GM18508 (cell line): ENCODE data around the gene SEC11C.
"Not testable (repeated sequence)": the region's sequence is repeated elsewhere in the genome, so short reads cannot be mapped to it uniquely, and the experiment has no call there.

Experiments
- ATAC-seq: cut with Tn5 transposase; IDR thresholded peaks from one replicate; pipeline ENCODE4 v1.9.1; 2021; ENCODE audit warnings: moderate number of reproducible peaks; ENCODE audit not compliant: insufficient read depth, unreplicated experiment

Gene SEC11C

DNA sequence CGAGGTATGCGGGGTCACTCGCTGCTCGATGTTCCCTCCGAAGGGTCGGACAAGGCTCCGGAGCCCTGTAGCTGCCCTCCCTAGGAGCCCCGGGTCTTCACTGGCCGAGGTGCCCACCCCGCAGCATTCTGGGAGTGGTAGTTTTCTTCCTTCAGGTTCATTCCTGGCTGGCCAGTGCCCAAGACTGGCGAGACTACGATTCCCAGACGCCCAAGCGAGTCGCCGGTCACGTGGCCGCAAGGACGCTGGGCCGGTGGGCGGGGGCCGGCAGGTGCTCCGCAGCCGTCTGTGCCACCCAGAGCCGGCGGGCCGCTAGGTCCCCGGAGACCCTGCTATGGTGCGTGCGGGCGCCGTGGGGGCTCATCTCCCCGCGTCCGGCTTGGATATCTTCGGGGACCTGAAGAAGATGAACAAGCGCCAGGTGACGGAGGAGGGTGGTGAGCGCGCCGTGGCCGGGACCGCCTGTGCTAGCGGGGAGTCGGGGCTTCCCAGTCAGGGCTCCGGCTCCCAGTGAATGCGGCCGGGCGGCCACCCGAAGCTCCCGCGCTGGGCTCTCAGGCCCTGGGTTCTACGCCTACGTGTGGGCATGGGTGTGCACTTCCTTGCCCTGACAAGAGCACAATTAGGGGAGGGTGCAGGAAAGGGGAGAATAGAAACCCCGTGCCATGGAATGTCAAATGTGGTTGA lies at the start of gene SEC11C:
Gene SEC11C (plus strand): TSS at position 270 of the 687 bp plus-strand sequence. CDS start 65 bp downstream, at position 335.
- ATAC-seq = peak; percentile 82

DNA sequence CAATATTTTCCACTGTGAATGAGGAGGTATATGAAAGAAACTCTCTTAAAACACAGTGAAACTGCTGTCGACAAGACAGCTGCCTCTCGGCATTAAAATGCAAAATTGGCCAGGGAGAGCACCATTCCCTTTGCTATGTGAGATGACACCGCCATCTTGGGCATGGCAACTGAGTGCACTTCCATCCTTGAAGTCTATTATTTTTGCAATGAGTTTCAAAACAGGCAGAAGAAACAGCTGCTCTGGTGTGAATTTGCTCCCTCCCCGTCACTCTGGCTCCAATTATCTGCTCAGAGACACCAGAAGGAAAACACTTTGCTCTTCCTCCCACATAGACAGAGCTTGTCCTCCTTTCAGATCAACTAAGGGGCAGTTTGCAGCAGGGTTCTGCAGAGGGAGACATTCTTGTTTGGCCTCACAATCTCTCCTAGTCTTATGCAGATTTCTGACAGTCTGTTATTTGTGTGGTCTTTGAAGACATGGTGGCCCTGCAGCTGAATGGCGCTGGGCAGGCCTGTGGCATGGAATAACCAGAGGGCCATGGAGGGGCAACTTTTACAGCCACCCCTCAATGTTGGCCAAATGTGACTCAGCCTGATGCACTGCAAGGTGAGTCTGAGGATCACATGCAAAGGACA lies 48.6 kb upstream of the SEC11C start:
- ATAC-seq = no peak

DNA sequence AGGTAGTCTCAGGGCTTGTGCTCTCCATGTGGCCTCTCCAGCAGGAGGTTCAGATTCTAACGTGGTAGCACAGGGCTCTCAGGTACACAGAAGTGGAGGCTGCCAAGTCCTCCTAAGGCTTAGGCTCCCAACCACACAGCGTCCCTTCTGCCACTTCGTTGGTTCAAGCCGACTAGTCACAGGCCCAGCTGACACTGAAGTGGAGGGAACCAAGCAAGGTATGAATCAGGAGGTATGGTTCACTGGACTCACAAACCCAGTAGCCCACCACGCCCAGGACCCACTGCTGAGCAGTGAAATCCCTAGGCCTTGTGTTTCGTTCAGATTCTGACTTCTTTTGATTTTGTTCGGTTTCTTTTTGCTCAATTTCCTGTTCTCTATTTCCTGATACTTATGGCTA lies 46.0 kb upstream of the SEC11C start:
- no peak for ATAC-seq

DNA sequence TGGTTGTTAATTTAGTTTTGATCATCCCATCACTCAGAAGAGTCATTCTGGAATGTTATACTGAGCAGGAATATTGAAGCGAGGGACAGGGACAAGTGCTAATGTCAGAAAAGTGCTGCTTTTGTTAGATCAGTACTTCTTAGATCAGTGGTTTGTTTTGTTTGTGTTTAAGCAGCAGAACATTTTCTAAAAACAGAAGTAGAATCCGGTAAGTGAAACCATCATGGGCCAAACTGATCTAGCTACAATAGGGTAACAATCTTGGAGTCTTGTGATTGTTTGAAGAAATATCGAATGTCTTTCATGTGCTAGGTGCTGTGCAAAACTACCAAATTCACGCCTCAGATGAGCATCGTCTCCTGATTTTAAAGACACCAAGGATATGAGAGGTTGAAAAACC lies 45.1 kb upstream of the SEC11C start:
- ATAC-seq = no peak

DNA sequence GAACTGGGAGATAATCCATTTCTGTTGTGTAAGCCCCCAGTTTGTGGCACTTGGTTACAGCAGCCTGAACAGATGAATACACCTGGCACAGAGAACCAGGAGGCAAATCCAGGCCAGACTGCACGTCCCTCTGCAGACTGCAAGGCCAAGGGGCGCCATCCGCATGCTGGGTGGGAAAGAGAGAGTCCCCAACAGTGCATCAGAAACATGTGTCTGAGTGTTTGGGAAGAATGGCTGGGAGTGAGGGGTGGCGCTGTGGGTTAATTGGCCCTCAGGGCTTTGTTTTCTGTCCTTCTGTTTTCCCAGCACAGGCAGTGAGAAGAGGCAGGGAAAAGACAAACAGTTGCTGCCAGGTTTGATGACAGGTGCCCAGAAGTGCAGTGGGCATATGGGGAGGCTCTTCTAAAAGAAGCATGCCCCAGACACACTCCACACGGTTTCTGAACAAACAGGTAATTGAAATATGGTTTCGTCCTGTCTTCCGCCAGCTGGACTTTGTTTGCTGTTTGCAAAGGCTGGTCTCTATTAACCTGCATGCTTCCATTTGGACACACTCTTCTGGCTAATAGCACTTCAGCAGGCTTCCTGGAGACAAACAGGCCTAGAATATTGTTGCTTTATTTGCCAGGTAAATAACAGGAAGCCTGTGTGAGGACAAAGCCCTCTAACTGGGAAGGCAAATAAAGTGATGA lies 43.4 kb upstream of the SEC11C start:
- ATAC-seq = no peak

DNA sequence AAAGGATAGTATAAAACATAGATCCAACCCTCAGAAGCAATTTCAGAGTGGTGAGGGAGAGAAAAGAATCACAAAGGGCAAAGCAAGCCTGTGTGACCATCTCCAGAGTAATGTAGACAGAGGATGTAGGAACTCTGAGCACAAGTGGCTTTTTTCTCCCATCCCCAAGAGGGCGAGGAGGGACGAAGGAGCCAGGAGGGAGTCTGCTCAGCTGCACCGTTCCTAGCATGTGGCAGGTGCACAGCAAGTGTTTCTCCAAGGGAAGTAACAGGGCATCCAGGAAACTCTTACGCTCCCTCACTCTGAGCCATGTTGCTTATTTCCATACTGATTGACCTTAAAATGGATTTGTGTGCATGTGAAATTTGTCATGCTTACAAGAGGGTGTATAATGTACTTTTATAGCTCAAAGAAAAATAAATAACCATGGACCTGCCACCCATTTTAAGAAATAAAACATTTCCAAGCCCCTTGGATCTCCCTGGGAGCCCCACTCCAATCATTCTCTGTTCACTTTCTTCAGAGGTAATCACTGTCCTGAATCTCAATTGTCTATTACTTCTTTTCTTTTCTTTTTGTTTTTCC lies 37.8 kb upstream of the SEC11C start:
- ATAC-seq = no peak

DNA sequence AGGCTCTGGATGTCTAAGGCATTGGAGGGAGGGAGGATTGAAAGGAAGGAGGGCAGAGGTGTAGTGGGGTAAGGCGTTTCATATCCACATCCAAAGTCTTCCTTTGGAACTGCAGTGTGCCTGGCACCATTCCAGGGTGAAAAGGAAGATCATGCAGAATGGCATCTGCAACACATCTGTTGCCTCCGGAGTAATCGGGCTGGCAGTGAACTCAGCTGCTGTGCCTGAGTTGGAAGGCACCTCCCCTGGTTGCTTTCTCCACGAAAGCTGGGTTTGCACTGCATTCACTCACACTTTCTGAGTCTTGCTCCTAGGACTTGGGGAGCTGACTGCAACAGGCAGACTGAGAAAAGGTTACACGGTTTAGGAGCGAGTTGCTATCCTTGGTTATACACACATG lies 30.3 kb upstream of the SEC11C start:
- no peak for ATAC-seq

DNA sequence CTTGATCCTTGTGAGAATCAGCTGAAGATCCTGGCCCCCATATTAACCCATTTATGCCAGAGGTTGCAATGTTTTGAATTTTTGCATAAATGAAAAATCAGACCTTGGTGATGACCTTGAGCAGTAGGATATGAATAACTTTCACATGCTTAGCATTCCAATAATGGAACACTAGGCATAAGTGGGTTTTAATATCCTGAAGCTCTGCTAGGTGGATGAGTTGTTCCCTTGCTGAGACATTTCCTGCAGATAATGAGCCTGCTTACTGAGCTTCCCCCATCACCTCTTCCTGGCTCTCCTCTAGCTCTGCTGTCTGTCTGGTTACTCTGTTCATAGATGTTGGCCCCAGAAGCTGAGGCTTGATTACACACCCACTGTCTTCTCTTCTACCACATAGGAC lies 25.5 kb upstream of the SEC11C start:
- ATAC-seq = no peak

DNA sequence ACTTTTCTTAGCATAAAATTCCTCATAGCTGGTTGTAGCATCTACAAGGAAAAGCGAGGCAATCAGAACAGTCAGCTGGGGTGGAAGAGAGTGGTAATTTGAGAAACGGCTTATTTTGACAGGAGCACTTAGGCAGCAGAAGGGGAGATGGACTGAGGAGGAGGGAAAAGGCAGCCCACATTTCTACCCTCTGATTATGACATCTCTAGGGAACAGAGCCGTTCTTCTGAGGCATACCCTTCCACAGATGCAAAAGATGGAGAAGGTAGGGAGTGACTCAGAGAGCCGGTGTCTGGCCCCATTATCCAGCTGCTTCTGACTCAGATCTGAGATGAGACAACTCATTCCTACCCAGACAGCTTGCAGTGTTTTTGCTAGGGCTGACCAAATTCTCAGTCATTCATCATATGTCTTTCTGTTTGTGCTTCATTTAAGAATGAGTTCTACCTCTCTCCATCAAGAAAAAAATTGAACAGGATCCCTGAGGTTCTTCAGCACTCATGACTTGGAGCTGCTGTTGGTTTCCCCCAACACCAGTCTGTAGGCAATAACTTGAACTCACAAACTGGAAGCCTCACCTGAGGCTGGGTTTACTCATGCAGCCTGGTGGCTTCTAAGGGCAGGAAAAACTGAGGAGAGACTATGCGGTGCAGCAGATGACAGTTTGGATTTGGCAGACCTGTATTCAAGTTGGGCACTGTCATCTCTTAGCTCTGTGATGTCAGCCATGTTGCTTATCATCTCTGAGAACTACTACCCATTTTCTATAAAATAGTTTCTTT lies 15.9 kb upstream of the SEC11C start:
- no peak for ATAC-seq

DNA sequence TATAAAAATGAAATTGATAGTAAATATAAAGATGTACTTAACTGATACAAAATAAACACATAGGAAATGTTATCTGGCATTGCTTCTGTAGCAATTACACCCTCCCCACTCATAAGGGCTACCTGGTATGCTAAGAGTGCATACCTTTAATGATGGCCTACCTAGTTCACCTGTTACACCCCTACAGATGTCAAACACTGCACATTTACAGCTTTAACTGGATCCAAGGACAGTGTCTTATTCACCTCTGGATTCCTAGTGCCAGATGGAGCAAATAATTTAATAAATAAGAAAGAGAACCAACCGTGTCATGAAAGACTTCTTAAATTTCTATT lies 15.3 kb upstream of the SEC11C start:
- no peak for ATAC-seq

DNA sequence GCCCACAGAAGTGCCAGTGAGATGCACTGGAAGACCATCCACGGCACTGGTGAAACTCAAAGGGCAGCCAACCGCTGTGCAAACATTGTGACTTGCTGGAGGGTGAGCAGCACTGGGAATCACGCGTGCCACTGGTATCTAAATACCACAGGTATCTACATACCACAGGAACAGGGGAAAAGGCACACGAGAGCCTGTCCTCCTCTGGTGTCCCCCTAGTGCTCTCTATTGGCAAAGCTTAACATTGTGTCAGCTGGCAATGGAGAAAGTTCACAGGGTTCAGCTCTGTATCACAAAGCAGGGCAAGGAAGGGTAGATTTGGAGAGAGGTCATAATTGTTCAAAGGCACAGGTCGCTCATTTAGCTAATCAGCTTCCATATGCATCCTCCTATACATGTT lies 12.6 kb upstream of the SEC11C start:
- ATAC-seq = no peak

DNA sequence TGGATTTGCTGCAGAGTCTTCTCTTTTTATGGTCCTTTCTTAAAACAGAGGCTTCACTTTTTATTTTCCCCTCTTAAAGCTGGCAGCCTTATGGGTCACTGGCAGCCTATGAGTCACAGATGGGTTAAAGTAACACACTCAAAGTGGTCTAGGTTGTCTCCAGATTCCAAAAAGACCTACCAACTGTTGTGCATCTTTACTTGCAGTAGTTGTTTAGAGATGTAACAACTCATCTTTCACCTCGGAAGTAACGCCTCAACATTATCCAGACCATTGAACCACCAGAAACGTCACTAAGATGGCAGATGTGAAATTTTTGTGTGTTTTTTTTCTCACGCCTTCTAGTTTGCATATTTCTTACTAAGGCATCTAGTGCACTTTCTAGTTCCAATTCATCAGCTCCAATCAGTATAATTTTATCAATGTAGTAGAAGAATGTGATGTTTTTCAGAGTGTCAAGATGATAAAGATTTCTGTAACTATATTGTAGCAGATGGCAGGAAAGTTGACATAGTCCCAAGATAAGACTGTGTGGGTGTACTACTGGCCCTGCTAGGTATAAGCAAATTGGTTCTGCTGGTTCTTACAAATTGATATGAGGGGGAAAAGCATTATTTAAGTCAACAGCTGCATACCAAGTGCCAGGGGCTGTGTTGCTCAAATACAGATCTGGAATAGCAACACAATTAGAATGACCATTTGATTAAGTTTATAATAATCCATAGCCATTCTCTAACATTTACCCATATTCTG lies 9.6 kb upstream of the SEC11C start:
- ATAC-seq = no peak

DNA sequence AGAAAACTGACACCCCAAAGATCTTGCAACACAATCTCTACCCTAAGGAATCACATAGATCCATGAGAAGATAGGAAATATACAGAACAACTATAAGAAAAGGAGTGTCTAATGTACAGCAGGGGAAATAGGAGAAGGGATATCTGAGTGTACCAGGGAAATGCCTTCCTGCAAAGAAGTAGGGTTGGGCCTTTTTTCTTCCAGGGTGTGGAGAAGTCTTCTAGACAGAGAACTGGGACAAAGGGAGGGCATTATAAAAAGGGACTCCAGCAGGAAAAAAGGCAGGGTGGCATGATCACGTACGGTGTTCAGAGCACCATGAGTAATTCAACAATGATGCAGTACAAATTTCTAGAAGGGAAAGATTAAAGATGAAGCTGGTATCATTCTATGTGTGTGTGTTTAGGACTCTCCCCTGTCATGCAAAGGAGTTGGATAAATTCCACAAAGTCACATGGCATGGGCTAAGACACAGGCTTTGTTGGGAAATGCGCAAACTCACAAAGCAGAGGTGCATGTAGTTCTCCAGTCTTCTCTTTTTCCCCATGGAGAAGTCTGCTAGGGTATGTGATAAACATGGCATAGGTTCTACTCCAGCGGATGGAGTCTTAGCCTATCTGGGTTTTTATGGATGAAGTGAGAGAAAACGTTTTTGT lies 6.7 kb upstream of the SEC11C start:
- no peak for ATAC-seq

DNA sequence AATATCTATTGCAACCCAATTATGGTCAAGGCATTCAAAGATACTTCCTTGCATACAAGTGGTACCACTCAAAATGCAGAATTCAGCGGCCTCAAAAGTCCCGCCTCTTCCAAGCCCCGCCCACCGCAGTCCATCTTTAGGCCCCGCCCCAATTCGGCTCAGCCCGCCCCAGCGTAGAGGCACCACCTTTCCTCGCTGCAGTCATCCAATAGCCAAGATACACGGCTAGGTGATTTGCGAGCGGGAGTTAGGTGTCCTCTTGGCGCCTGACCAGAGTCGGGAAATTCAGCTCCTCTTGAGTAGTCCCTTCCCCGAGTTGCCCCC lies 431 bp upstream of the SEC11C start:
- peak; percentile 39 for ATAC-seq

DNA sequence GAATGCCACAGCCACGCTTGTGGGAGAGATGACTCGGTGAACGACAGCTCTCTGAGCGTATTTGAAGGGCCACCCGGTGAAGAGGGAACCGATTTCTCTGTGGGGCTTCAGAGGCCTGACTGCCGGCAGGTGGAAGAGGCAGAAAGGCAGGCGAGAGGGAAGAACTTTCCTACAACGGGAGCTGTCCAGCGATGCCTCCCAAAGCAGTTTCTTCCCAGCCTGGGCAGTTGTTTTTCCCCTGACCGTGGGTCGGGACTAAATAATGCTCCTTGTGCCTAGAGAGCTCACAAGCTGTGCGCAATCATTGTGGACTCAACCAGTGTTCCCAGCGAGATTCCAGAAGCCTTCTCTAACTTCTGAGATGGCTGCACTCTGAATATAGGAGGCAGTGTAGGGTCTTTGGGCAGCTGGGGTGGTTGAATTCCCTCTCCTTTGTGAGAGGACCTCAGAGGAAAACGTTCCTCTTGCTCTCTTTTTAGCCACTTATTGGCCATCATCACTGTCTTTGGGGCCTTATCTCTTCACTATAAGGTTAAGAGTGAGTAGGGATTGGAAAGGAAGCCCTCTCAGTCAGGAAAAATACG lies 710 bp downstream of the SEC11C start:
- ATAC-seq = peak; percentile 4

DNA sequence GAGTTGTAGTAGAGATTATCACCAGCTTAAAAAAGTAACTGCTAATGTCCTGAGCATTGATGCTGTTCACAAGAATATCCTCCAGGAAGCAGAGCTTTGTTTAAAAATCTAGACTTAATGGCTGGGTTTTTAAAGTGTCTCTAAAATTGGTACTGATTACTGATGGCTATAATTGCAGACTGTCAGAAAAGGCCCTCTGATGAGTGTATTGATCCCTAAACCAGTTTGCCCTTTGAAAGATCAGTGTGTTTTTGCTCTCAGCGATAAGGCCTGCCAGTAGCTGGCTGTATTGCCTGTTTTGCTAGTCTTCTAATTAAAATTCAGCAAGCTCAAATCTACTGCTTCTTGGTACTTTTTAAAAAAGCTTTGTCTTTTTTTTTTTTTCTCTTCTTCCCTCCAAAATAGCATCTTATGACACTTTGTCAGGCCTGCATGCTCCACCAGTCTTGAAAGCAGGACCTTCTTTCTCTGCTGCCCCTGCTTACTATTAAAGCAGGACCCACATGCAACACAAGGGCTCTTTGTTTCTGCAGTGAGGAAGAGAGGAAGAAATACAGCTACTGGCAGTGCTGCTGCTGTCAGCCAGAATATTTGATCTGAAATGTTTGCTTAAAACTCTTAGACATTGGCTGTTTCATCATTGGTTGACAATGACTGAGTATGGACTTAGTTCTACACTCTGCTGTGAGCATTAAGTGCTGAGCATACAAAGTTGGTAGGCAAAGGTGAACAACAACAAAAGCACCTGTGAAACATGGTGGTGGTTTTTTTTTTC lies 1.8 kb downstream of the SEC11C start:
- ATAC-seq = no peak

DNA sequence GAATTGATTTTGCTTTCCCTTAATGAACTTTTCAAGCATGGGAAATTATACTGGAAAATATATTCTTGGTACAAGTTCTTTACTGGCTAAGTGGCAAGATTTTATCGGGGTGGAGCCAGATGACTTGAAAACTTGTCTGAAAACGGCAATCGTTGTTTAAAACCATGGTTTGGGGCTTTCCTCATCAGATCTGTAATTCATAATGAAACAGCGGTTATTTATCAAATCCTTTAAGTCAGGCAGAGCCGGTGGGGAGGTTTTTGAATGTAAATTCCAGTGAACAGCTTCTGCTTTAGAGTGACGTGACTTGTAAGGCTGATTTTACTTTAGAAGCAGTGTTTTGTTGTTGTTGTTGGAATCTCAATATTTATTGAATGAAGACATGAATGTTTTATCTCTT lies 2.6 kb downstream of the SEC11C start:
- no peak for ATAC-seq

DNA sequence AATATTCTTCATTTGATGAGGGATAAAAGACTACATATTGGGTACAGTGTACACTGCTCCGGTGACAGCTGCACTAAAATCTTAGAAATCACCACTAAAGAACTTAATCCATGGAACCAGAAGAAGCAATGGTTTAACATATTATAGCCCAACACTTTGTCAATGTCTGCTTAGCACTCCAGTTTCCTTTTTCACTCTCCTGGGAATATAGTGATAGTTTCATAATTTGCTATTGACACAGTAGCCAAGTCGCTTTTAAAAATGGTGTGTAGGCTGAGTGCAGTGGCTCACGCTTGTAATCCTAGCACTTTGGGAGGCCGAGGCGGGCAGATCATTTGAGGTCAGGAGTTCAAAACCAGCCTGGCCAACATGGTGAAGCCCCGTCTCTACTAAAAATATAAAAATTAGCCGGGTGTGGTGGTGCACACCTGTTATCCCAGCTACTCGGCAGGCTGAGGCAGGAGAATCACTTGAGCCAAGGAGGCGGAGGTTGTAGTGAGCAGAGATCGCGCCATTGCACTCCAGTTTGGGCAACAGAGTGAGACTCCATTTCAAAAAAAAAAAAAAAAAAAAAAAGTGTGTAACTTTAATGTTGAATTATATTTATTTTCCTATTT lies 3.2 kb downstream of the SEC11C start:
- not testable (repeated sequence) for ATAC-seq
